HG02973 (cell line): Measurements from ENCODE around the gene PLA2G12B.
"Not testable (repeated sequence)": the region's sequence is repeated elsewhere in the genome, so short reads cannot be mapped to it uniquely, and the experiment has no call there.

Experiments
- ATAC-seq: cut with Tn5 transposase; IDR thresholded peaks from one replicate; pipeline ENCODE4 v1.9.1; 2021; ENCODE audit warnings: moderate library complexity; ENCODE audit not compliant: unreplicated experiment

Gene PLA2G12B

GRCh38 chr10:72954596-72955554 lies at the start of gene PLA2G12B:
Gene PLA2G12B (minus strand): TSS chr10:72954806. CDS start chr10:72954685, 121 bp downstream.
- ATAC-seq, result no peak

- ATAC-seq, result no peak
Measured at GRCh38 chr10:73003822-73004221, 49.2 kb upstream of the PLA2G12B start.

GRCh38 chr10:73000973-73001372 lies 46.4 kb upstream of the PLA2G12B start:
- ATAC-seq, result no peak

GRCh38 chr10:72997099-72997498 lies 42.5 kb upstream of the PLA2G12B start:
- ATAC-seq, result no peak

GRCh38 chr10:72995459-72995858 lies 40.9 kb upstream of the PLA2G12B start:
- ATAC-seq, result not testable (repeated sequence)

- ATAC-seq, result not testable (repeated sequence)
Measured at GRCh38 chr10:72989771-72990170, 35.2 kb upstream of the PLA2G12B start.

- ATAC-seq, result not testable (repeated sequence)
Measured at GRCh38 chr10:72984618-72985017, 30.0 kb upstream of the PLA2G12B start.

GRCh38 chr10:72981882-72982529 lies 27.4 kb upstream of the PLA2G12B start:
- no peak for ATAC-seq

- no peak for ATAC-seq
Measured at GRCh38 chr10:72981028-72981881, 26.6 kb upstream of the PLA2G12B start.

- ATAC-seq, result no peak
Measured at GRCh38 chr10:72980348-72980747, 25.7 kb upstream of the PLA2G12B start.

- ATAC-seq, result no peak
Measured at GRCh38 chr10:72979709-72980108, 25.1 kb upstream of the PLA2G12B start.

- no peak for ATAC-seq
Measured at GRCh38 chr10:72976886-72977285, 22.3 kb upstream of the PLA2G12B start.

- ATAC-seq, result no peak
Measured at GRCh38 chr10:72956001-72956400, 1.4 kb upstream of the PLA2G12B start.

- no peak for ATAC-seq
Measured at GRCh38 chr10:72954230-72954595, 393 bp downstream of the PLA2G12B start.

- no peak for ATAC-seq
Measured at GRCh38 chr10:72953687-72954086, 919 bp downstream of the PLA2G12B start.

- no peak for ATAC-seq
Measured at GRCh38 chr10:72952642-72953158, 1.9 kb downstream of the PLA2G12B start.

- no peak for ATAC-seq
Measured at GRCh38 chr10:72952189-72952588, 2.4 kb downstream of the PLA2G12B start.

- ATAC-seq, result no peak
Measured at GRCh38 chr10:72951760-72952159, 2.8 kb downstream of the PLA2G12B start.

GRCh38 chr10:72948762-72949161 lies 5.8 kb downstream of the PLA2G12B start:
- ATAC-seq, result no peak

- no peak for ATAC-seq
Measured at GRCh38 chr10:72946963-72947362, 7.6 kb downstream of the PLA2G12B start.
